DMS153 treated with DMSO at 0.1 percent for 48 hours (cell line): ENCODE measurements around the gene MMP7.
A peak's percentile ranks its signal among the peaks of the same experiment; 100 is the strongest.

ENCODE experiments used
- DNase-seq: peaks from one replicate; lab custom pipeline; 2025; ENCODE audit not compliant: unreplicated experiment; lab: John Stamatoyannopoulos, UW

MMP7 gene, protein sequence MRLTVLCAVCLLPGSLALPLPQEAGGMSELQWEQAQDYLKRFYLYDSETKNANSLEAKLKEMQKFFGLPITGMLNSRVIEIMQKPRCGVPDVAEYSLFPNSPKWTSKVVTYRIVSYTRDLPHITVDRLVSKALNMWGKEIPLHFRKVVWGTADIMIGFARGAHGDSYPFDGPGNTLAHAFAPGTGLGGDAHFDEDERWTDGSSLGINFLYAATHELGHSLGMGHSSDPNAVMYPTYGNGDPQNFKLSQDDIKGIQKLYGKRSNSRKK

DNA sequence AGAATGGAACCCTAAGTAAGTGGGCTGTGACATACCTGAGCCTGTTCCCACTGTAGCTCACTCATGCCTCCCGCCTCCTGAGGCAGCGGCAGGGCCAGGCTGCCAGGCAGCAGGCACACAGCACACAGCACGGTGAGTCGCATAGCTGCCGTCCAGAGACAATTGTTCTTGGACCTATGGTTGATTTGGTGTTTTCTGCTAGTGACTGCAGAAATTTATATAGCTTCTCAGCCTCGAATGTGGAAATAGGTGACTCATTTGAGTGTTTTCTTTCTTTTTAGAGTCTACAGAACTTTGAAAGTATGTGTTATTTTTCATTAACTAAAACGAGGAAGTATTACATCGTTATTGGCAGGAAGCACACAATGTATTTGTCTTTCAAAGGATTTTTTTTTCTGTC lies at the start of gene MMP7:
Gene MMP7, minus strand, starts transcription at position 190 of the 400 bp plus-strand sequence. Its CDS starts 47 bp downstream, at position 143.
- DNase-seq = no peak

DNA sequence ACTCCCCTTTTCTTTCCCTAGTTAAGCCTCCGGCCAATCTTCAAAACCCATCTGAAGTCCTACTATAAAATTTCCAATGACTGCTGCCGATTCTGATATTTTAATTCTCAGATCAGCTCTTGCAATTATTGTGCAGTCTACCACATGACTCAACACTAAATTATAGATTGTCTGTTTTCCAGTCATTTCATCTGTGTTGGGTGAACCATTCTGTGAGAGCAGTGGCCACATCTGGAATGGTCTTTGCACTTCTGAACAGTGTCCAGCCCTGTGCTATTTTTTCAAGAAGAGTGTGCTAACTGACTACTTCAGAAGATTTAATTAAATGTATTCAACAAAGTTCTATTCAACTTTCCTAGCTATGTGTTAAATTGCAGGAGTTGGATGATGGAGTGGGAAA lies 47.2 kb upstream of the MMP7 start:
- DNase-seq = no peak

DNA sequence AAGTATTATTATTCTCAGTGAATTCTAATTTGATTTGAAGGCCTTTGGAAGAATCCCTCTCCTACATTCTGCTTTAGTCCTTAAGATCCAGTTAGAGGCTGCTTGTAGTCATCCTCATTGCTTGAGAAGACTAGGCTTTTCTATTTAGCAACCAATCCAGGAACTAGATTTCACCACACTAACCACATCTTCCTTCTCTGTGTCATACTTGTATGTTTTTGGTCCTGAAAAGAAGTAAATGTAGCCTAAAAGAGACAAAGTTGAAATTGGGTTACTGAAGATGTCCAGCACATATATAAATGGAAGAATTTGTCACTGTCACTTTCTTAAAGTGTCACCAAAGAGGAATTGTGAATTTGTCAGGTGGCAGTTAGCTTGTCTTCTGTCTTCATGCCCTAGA lies 46.6 kb upstream of the MMP7 start:
- no peak for DNase-seq

DNA sequence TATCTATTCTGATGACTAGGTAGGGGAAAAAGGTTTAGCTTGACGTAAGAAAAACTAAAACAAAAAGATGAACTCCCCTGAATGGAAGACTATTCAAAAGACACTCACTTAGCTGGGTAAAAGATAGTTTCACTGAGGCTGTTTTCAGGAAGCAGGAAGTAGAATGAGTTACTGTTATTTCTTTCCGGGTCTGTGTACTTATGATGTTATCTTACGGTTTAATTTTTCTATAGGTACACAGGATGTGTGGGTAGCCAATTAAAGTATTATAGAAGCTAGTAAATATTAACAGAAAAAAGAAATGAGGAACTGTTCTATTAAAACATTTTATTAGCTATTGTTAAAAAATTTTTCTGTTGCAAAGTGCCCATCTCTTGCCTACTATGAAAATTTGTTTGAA lies 45.8 kb upstream of the MMP7 start:
- DNase-seq = no peak

DNA sequence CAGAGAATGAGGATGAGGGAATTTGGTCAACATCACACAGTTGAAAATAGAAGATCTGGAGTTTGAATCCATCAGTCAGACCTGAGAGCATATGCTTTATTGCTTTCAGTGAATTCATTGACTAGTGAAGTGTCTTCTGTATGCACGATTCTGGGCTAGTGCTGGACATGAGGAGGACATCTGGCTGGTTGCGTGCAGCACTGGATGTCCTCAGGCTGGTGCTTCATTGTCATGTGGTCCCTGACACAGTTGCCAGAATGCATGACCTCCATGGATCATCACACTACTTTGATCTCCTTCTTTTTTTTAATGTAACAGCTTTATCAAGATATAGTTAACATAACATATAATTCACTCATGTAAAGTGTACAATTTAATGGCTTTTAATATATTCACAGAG lies 44.5 kb upstream of the MMP7 start:
- DNase-seq = no peak

DNA sequence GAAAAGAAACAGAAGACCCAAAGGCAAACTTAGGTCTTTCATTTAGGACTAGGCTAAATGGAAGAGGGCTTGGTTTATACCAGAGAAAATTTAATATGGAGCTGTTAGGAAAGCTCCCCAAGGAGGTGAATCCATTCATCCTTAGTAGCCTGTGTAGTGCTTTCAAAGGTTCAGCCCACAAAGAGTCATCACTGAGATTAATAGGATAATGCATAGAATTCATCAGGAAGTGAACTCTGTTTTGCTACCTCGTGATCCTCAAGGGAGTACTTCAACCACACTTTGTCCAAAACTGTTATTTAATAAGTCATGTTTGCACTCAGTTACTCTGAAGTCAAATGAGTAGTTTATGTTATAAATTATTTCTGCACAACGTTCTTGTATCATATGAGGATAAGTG lies 43.3 kb upstream of the MMP7 start:
- DNase-seq = peak; percentile 39

DNA sequence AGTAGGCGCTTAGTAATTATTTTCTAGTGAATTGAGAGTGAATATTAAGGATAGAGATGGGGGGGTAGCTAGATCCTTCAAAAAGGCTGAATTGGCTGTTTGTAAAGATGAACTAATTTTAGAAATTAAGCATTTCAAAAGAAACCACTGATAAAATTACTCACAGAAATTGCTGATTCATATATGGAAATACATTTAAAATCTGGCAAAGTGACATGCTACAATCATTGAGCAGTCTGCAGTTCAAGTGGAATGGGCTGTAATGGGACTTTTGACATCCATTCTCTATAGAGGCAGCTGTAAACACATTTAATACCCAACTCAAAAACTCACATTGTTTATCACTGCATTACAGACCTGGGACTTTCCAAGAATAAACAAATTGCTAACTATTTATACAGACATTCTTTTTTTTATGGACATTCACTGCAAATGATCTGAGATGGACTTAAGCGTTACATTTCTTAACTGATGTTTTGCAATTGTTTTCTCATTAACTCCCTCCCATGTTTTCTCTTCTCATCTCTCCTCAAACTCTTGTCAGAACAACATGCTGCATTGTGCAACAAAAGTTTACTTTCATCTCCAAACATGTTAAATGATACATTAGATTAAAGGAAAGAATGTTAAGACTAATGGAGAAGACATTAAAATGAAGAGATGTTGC lies 42.1 kb upstream of the MMP7 start:
- no peak for DNase-seq

DNA sequence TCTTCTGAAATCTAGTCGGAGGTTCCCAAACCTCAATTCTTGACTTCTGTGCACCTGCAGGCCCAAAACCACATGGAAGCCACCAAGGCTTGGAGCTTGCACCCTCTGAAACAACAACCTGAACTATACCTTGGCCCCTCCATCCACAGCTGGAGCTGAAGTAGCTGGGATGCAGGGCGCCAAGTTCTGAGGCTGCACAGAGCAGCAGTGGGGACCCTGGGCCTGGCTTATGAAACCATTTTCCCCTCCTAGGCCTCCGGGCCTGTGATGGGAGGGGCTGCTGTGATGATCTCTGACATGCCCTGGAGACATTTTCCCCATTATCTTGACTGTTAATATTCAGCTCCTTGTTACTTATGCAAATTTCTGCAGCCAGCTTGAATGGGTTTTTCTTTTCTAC lies 38.3 kb upstream of the MMP7 start:
- no peak for DNase-seq

DNA sequence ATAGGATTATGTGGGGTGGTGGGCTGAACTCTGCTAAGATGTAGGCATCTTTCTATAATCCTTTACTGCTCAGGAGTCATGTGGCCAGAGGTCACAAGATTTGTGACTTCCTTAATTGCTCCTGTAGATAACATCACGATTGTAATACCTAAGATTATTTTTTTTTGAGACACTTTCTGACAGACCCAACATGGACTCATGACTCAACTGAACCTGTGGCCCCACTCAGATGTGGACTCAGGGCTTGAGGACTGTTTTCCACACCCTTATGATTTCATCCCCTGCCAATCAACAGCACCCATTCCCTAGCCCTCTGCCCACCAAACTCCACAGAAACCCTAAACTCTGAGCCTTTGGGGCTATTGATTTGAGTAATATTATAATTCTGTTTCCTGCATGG lies 35.6 kb upstream of the MMP7 start:
- no peak for DNase-seq

DNA sequence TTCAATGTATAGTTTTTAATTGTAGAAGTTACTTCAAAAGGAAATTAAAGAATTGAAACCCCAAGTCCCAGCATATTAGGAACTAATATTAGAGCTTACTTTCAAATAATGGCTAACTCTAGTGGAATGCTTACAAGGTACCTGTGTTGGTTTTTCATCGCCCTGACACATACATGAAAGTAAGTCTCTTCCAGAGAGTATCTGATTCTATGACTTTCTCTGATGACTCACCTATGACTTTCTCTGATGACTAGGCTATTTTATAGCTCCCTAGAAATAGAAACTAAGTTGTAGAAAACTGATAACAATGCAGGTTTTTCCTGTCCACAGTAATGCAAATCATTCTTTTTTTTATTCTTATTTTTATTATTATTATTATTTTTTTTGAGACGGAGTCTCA lies 33.6 kb upstream of the MMP7 start:
- no peak for DNase-seq

DNA sequence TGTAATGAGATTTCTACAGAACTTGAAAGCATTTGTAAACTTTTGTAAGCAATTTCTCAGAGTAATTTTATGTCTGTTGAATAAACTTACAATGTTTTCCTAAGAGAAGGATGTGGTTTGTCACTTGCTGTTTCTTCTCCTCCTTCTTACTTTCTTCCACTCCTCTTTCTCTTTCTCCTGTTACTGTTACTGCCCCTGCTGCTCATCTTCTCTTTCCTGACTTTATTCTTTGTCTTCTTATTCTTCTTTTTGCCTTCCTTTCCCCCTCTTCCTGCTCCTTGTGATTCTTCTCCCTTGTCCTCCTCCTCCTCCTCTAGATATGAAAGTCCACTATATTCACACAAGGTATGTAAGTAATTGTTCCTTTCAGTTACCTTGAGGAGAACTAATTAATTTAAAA lies 31.1 kb upstream of the MMP7 start:
- no peak for DNase-seq

DNA sequence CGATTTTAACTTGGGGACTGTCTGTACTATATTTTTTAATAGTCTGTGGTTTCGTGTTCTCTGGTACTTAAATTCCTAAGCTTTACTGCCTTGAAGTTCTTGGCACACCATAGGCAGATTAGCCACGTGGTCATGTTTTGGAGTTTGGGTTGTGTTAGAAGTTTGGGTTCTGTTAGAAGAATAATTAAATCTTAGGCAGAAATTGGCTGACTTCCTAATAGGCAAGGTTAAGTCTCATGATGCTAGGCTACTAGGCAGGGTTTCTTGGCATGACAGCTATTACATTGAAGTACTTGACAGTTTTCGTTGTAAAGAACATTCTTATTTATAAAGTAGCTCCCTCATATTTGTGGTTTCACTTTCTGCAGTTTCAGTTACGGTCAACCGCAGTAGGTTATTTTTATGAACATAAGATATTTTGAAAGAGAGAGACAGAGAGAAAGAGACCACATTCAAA lies 30.0 kb upstream of the MMP7 start:
- DNase-seq = no peak

DNA sequence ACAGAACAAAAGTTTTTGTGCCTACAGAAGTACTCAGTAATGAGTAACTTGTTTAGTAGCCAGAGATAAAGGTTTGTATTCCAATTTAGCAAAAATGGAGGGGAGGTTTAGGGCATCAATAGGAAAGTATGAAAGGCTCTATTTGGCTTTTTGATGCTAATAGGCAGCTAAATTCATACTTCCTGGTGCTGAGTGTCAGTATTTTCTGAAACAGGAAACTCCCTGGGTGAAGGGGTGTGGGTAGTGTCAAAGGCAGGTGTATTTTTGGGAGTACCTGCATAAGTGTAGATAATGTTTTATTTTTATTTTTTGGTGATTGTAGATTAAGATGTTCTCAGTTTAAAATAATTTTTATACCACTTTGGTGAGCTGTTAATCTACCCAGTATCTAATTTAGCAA lies 29.3 kb upstream of the MMP7 start:
- no peak for DNase-seq

DNA sequence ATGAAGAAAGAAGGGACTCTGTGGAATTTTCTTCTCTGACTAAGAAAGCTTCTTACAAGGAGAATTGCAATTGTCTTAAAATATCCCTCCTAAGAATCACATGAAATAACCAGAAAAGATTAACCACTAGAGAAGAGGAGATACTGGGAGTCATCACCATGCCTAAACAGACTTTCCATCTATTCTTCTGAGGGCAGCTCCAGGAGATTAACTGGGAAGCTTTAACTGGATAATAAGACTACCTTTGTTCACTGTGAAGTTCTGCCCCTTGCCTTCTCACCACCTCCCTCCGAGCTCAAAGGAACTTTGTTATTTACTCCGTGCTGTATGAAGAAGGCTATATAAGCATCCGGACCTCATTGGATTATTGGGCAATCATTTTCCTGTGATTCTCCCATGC lies 24.5 kb upstream of the MMP7 start:
- no peak for DNase-seq

DNA sequence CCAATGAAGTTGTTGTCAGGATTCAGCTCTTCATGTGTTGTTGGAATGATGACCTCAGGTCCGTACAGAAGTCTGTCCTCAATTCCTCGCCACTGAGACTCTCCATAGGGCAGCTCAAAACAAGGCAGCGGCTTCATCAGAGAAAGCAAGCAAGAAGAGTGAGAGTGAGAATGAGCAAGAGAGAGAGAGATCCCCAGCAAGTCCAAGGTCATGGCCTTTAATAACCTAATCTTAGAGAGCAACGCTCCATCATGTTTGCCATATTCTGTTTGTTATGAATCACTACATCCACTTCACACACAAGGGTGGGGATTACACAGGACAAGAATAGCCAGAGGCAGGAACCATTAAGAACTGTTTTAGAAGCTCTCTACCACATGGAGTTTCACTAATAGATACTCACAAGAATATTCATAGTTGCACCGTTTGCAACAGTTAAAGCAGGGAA lies 23.3 kb upstream of the MMP7 start:
- DNase-seq = no peak

DNA sequence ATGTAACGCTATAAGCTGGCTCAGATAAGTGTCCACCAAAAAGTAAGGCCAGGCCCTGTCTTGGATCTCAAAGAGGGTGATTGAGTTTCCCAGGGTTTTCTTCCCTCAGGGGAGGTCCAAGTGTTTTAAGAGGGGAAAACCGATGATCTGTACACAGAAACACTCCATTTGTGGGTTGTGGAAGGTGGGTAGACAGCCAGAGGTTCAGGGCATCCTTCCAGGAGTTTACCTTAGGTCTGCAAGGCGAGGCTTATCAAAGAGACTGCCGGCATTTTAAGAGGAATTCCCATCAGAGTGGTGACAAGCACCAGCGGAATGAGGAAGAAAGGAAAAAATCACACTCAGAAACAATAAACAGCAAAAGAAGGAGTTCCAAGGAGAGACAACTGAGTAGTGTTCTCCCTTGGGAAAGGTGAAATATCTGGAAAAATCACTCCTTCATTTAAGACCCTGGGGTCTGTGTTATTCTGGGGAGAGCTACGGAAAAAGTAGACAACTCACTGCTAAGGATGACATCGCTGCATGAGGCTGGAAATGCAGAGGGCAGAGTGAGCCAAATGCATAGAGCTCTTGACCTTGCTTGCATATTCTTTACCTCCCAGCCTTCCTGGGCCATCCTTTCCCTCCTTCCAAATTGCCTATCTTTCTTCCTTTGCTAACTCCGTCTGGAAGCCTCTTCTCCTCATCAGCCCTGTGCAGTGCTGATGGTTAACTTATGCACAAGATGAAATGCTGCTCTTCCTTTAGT lies 22.1 kb upstream of the MMP7 start:
- no peak for DNase-seq

DNA sequence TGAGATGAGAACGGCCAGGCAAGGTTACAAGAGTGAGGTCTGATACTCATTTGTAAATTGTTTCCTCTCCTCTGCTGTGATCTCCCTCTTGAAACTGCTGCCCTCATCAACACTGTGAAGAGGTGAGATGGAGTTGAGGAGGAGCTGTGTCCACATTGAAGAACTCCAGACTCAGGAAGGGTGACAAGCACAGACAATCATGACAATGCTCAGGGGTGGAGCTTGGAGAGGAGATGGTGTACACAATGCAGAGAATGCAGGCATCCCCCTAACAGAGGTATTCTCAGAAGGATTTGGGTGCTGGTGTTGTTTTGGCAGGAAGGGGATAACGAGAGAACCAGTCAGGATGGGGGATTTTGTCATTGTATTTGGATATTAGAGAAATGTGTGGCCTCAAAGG lies 21.5 kb upstream of the MMP7 start:
- DNase-seq = no peak

DNA sequence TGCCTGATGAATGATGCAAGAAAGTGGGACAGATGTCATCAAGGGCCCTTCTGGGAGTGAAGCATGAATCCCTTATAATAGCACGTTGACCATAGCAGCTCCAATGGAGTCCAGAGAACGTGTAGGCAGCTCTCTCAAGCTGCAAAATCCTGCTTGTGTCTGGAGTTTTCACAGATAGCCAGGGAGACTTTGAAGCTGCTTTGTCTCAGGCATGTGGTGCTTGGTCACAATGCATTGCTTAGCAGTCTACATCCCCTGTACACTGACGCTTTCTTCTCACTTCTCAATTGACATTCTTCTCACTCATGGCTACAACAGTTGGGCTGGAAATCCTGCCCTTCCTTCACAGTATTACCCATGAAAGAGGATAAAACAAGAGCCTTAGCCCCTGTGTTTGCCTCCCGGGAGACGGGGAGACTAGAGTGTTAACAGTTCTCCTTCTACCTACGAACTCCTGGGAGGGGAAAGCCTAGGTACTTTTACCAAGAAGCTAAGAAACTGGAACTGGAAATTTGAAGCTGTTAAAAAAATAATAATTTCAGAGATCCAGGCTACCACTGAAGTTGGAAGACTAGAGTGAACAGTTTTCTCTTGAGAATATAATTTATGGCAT lies 20.7 kb upstream of the MMP7 start:
- no peak for DNase-seq

DNA sequence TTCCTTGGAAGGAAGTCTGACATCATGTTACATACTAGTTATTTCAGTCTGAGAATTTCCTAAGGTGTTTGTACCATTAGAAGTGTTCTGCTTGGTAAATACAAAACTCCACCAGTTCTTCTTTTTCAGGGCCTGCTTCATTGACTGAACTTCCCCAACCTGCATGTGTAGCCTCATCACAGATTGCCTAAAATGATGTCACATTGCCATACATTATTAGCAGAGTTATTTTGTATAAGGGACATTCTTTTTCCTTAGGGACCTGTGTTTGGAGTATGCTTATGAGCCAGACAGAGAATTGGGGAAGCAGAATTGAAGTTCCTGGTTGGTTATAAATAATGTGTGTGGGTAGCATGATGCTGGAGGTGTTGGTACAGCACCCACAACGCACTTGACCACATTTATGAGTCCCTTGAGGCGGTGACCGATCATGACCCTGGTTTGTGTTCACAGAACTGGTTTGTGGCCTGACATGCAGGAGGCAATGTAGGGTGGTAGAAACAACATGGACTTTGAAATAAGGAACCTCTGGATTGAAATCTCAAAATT lies 16.4 kb upstream of the MMP7 start:
- no peak for DNase-seq

DNA sequence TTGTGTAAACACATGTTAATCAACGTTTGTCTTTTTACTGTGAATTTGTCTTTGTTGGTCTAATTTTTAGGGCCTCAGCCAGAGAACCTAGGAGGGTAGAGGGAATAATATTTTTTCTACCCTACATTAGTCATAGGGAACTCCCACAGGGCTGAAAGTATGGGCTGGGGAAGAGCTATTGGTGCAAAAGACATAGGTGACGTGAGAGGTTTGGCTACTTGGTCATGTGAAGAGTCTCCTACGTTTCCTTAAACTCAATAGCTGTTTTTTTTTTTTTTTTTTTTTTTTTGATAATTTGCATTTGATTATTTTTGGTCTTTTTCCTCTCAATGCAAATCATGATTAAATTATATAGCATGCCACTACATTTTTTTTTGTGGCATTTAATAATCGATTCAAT lies 15.9 kb upstream of the MMP7 start:
- DNase-seq = no peak

DNA sequence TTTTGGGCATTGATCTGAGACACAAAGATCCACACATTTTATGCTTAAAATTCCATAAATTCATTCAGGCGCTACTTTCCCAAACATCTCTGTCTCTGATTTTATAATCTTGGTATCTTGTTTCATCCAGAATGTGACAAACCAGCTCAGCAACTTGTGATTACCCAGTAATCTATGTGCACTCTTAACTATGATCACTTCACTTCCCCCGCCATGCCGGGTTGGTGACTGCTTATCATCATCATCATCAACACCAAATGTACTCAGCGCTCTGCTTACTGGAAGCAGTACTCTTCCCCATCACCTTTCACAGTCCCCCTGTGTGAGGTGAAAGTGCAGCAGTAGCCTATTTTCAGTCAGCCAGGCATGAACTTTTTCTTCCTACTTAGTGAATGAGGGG lies 15.2 kb upstream of the MMP7 start:
- DNase-seq = no peak
